HG03457 (cell line): Measurements from ENCODE around the gene PTGDR.

Experiments
- ATAC-seq: cut with Tn5 transposase; IDR thresholded peaks from one replicate; pipeline ENCODE4 v1.9.1; 2021; ENCODE audit warnings: moderate number of reproducible peaks; ENCODE audit not compliant: unreplicated experiment

The PTGDR gene

DNA sequence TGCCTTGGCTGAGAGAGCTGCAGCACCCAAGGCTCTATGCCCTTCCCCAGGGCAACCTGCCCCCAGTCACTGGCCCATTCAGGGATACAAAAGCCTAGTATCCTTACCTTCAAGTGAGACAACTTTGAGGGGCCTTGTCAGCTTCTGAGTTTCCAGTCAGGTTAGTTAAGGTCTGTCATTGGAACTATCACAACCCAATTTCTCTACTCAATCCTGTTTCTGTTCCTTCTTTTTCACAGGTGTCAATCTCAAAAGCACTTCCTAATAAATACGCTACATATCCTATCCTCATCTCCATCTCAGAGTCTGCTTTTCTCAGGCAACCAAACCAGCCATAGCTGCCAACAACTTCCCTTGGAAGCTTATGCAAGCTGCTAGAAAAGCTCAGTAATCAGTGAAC is 4.9 kb upstream of the PTGDR start:
- no peak for ATAC-seq

DNA sequence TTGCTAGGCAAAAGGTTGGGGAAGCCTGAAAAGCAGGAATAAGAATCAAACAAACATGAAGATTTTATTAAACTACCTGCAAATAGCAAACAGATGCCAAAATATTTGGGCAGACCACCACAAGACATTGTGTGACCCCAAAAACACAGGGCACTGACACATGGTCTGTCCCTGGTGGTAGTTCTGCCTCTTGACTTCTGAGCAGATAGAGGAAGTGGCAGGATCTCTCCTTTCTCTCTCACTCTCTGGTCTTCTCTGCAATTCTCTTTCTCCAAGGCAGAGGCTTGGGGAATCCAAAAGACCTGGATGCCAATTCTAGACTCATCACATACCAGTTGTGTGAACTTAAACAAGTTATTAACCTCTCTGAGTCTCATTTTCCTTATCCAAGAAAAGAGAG is 4.3 kb upstream of the PTGDR start:
- no peak for ATAC-seq

GRCh38 chr14:52265253-52265652 is 2.2 kb upstream of the PTGDR start:
- no peak for ATAC-seq

DNA sequence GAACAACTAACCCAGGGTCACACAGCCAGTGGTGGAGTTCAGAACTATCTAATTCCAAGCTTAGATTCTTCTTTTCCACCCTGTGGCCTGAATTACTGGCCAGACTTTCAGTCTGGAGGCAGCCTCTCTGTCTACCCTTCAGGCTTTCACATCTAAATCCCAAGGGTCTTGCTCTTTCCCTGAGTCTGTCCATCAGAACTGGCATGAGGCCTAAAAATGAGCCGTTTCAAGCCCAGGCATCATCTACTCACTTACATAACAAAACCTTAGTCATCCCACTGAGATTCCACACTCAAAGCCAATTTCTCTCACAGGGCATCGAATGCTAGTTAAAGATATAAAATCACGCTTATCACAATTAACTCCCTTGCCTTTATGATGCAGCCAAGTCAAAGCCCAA is 1.3 kb upstream of the PTGDR start:
- ATAC-seq: no peak

DNA sequence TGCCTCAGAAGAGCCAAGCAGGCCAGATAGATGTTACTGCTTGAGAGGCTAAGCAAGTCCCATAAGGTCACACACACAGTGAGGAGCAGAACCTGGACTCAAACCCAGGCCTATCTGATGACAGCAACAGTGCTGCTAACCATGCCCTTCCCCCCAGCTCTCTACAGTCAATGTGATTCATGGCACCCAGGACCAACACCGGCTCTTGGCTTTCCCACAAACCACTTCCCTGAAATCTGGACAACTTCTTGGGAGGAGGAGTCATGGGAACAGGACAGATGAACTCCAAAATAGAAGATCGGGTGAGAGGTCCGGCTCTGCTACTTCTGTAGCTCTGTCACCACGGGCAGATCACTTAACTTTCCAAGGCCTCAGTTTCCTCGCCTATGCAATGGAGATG is 716 bp upstream of the PTGDR start:
- ATAC-seq: no peak

DNA sequence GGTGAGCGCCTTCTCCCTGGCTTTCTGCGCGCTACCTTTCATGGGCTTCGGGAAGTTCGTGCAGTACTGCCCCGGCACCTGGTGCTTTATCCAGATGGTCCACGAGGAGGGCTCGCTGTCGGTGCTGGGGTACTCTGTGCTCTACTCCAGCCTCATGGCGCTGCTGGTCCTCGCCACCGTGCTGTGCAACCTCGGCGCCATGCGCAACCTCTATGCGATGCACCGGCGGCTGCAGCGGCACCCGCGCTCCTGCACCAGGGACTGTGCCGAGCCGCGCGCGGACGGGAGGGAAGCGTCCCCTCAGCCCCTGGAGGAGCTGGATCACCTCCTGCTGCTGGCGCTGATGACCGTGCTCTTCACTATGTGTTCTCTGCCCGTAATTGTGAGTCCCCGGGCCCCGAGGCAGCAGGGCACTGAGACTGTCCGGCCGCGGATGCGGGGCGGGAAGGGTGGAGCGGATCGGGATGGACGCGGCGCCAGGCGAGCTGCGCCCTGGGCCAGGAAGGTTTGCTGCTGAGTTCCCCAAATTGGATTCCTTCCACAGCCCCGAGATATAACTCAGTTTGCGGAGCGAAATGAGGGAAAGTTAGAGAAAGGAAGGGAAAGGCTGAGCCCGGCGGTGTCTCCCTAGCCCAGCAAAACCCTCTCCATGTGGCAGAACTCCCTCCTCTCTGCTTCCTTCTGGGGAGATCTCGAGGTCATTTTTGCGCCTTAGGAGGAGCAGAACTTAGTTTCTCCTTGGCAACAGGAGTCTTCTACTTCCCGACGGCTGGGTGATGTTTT is 972 bp downstream of the PTGDR start:
- ATAC-seq: no peak

GRCh38 chr14:52269100-52269499 is 1.6 kb downstream of the PTGDR start:
- no peak for ATAC-seq

DNA sequence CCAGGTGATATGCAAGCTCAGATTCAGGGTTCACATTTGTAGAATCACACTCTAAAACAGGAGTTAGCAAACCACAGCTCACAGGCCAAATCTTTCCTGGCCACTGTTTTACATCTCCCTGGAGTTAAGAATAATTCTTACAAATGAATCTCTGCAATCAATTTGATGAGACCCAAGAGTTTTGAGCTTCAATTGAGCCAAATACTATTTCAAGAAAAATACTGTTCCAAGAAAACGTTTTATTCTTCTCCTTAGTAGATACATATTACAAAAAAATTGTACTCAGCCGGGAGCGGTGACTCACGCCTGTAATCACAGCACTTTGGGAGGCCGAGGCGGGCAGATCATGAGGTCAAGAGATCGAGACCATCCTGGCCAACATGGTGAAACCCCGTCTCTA is 2.5 kb downstream of the PTGDR start:
- no peak for ATAC-seq

GRCh38 chr14:52271538-52271937 is 4.0 kb downstream of the PTGDR start:
- ATAC-seq: no peak

- ATAC-seq: no peak
Measured at GRCh38 chr14:52272375-52272774, 4.9 kb downstream of the PTGDR start.

- ATAC-seq: no peak
Measured at GRCh38 chr14:52275372-52275771, 7.9 kb downstream of the PTGDR start.

DNA sequence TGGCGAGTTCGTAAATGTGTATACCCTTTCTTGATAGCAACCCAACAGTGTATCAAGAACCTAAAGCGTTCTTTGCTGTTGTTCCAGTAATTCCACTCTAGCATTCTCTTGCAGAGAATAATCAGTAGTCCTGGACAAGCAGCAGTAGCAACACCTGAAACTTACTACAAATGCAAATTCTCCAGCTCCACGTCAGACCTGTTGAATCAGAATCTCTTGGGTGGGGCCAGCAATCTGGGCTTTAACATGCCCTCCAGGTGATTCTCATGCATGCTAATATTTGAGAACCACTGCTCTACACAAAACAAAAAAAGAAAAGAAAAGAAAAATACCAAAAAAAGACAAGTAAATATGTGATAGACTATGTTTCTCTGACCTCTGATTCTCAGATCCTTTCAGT is 10.1 kb downstream of the PTGDR start:
- ATAC-seq: no peak

DNA sequence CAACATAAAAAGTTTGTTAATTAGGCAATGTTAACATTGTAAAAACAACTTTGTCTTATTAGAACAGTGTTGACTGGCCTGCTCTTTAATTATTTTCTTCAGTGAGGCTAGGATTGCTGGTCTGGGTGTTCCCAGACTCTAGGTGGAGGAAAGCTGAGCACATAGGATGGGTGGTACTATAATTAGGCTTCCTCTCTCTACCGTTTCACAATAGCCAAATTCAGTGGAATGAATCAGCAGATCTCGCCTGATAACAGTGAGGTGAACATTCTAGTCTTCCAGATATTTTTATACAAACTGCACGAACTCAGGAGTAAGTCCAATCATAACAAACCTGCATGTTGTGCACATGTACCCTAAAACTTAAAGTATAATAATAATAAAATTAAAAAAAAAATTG is 11.9 kb downstream of the PTGDR start:
- ATAC-seq: no peak

DNA sequence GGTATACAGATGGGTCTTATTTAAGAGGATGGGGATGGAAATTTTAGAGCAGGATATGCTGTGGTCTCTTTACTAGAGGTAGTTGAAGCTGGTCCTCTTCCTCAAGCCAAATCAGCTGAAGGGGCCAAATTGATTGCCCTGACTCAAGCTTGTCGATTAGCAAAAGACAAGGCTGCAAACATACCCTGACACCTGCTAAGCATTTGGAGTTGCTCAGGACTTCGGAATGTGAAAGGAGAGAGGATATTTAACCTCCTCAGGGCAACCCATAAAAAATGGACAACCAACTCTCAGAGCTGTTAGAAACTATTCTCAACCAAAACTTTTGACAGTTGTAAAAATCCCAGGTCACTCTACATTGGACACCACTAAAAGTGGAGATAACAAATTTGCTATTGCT is 15.6 kb downstream of the PTGDR start:
- no peak for ATAC-seq

GRCh38 chr14:52286661-52287649 is 19.5 kb downstream of the PTGDR start:
- no peak for ATAC-seq

- no peak for ATAC-seq
Measured at GRCh38 chr14:52296378-52296777, 28.9 kb downstream of the PTGDR start.

DNA sequence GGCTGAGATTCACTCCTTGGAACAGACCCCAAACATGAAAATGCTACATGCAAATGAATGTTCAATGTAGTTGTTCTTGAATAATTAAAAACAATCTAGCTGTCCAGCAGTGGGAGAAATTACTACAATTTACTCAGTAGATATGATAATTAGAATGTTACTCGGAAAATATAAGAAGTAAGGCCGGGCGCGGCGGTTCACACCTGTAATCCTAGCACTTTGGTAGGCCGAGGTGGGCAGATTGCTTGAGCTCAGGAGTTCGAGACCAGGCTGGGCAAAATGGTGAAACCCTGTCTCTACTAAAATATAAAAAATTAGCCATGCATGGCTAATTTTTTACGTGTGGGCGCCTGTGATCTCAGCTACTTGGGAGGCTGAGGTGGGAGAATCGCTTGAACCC is 31.3 kb downstream of the PTGDR start:
- ATAC-seq: no peak

DNA sequence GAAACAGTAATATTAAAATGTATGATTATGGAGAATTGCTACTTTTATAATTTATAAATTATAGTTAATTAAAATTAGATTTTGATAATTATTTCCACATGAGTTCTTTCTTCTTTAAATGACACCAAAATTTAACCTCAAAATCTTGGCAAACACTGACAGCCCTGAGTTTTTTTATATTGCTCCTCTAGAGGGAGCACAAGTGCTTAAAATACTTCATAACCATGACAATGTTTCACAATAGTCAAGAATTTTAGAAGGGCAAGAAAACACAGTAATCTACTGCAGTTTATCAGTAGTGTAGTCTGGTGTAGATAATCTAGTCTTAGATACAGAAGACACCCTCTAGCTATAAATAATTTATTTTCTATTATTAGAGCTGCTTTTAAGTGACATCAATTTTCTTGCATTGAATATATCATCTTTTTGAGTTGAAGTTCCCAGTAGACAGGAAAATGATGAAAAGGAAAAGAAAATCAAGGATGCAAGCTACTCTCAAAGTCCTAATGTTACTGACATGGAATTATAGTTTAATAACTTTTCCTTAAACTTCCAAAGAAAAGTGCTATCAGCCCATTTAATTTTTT is 32.3 kb downstream of the PTGDR start:
- no peak for ATAC-seq

DNA sequence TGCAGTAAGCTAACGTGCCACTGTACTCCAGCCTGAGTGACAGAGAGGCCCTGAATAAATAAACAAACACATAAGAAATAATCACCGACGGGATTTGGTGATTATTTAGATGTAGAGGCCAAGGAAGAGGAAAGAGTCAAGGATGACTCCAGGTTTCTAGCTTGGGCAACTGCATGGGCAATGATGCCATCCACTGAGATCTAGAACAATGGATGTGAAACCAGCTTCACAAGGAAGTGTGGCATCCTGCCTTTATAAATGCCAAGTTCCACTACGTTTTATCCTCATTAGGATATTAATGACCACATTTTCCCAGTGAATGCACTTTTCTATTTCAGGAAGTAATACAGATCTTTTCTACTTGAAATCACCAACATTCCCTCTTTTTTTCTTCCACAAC is 35.7 kb downstream of the PTGDR start:
- ATAC-seq: no peak

DNA sequence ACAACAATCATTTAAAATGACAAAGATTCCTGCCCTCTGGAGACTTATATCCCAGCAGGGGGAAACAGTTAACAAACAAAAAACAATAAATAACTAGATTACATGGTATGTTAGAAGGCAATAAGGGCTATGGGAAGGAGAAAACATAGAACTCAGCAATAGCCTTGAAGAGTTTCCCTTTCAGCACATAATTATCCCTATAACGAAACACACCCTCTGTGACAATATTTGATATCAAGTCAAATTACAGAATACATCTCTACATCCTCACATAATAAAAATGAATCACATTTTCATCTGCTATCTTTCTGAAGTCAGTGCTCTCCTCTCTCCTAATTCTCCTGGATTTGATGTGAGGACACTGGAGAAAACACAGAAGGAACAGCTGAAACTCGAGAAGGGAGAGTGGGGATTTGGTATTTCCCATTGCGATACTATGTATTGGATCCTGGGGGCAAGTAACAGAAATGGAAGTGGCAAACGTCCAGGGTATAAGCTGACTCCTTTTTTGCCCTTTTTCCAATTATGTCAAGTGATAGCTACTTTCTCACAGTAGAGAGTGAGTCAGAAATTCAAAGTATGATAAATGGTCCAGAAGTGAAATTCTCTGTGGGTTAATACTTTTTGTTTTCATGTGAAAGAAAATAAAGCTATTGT is 36.9 kb downstream of the PTGDR start:
- ATAC-seq: no peak

DNA sequence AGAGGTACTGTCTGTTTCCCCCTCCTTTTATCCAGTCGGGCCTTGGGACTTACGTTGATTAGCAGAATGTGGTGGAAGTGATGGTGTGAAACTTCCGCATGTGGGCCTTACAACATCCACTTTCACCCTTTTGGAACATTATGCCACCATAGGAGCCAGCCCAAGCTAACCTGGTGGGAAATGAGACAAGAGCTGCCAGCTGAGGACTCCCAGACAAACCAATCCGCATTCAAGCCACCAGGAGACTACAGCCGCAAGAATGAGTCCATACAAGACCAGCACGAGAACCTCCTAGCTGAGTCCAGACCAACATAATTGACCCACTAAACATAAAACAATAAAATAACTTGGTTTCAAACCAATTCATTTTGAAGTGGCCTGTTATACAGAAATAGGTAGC is 37.5 kb downstream of the PTGDR start:
- no peak for ATAC-seq
